ENCODE data around the gene SH2D2A. TPM values are rescaled to one million over a fixed set of nuclear protein-coding genes. Genes with fewer than 3 reads are reported as not detected.
"Not testable (repeated sequence)": the region's sequence is repeated elsewhere in the genome, so short reads cannot be mapped to it uniquely, and the experiment has no call there.

The SH2D2A gene
- polyA plus RNA-seq, 1 donor from 2014 or later: not detected

GRCh38 chr1:156760796-156761104 lies 55.9 kb downstream of the SH2D2A start:
- Histone ChIP-seq H4K20me1 (ENCODE audit: insufficient read depth) (no peaks in the 10 kb centered on the region), H3K4me2 (ENCODE audit: low read length) (no peak overlapping the region), H2AFZ (ENCODE audit: low read depth, low read length) (no peak overlapping the region), H3K36me3 (ENCODE audit: insufficient read depth, low read length) (no peaks in the 10 kb centered on the region), H3K9ac (ENCODE audit: low read length) (no peak overlapping the region), H3K9me3 (ENCODE audit: low read length) (no peaks in the 10 kb centered on the region), H3K9me2 (ENCODE audit: insufficient read depth, low read length) (no peaks in the 10 kb centered on the region), H3K27me3 (ENCODE audit: insufficient read depth, low read depth, low read length) (no peaks in the 10 kb centered on the region), H3K4me3 (ENCODE audit: low read length) (no peak overlapping the region), H3K79me2 (replicated peaks; ENCODE audit: insufficient read depth, low read length) (no peaks in the 10 kb centered on the region), H3K27ac (ENCODE audit: low read length) (no peak overlapping the region), H3F3A (ENCODE audit: insufficient read depth, low read length, poor library complexity, severe bottlenecking) (no peaks in the 10 kb centered on the region)
- TF ChIP-seq SMC3 (conservative IDR thresholded peaks at IDR 0.05; ENCODE audit: poor library complexity) (no peak), CTCF (IDR thresholded peaks at IDR 0.05; ENCODE audit: poor library complexity, severe bottlenecking) (no peak), TAF1 (IDR thresholded peaks at IDR 0.05; ENCODE audit: low read depth) (no peak), EP300 (conservative IDR thresholded peaks at IDR 0.05; ENCODE audit: poor library complexity, severe bottlenecking) (no peak), MXI1 (conservative IDR thresholded peaks at IDR 0.05; ENCODE audit: poor library complexity, severe bottlenecking) (no peak), EZH2 (IDR thresholded peaks at IDR 0.05; ENCODE audit: borderline replicate concordance, insufficient read depth, low read length, poor library complexity, severe bottlenecking) (no peak), POLR2AphosphoS5 (IDR thresholded peaks at IDR 0.05) (no peak), REST (IDR thresholded peaks at IDR 0.05; ENCODE audit: borderline replicate concordance) (no peak), RAD21 (conservative IDR thresholded peaks at IDR 0.05) (no peak)

- H3K9ac ChIP-seq (ENCODE audit: low read length): no peak overlapping the region
- TF ChIP-seq POLR2AphosphoS5 (IDR thresholded peaks at IDR 0.05): no peak
- no peak for TF ChIP-seq SMC3 (conservative IDR thresholded peaks at IDR 0.05; ENCODE audit: poor library complexity)
- no peak for TF ChIP-seq CTCF (IDR thresholded peaks at IDR 0.05; ENCODE audit: poor library complexity, severe bottlenecking)
- no peak for TF ChIP-seq MXI1 (conservative IDR thresholded peaks at IDR 0.05; ENCODE audit: poor library complexity, severe bottlenecking)
- no peak for TF ChIP-seq EP300 (conservative IDR thresholded peaks at IDR 0.05; ENCODE audit: poor library complexity, severe bottlenecking)
- no peak for TF ChIP-seq REST (IDR thresholded peaks at IDR 0.05; ENCODE audit: borderline replicate concordance)
- TF ChIP-seq EZH2 (IDR thresholded peaks at IDR 0.05; ENCODE audit: borderline replicate concordance, insufficient read depth, low read length, poor library complexity, severe bottlenecking): no peak
- no peak for TF ChIP-seq RAD21 (conservative IDR thresholded peaks at IDR 0.05)
- H2AFZ ChIP-seq (ENCODE audit: low read depth, low read length): no peak overlapping the region
- H3F3A ChIP-seq (ENCODE audit: insufficient read depth, low read length, poor library complexity, severe bottlenecking): no peaks in the 10 kb centered on the region
- H3K79me2 ChIP-seq (replicated peaks; ENCODE audit: insufficient read depth, low read length): no peaks in the 10 kb centered on the region
- H3K4me3 ChIP-seq (ENCODE audit: low read length): no peak overlapping the region
- no peaks in the 10 kb centered on the region for H3K27me3 ChIP-seq (ENCODE audit: insufficient read depth, low read depth, low read length)
- no peaks in the 10 kb centered on the region for H3K9me3 ChIP-seq (ENCODE audit: low read length)
- H3K36me3 ChIP-seq (ENCODE audit: insufficient read depth, low read length): no peaks in the 10 kb centered on the region
- H3K4me2 ChIP-seq (ENCODE audit: low read length): no peak overlapping the region
- H4K20me1 ChIP-seq (ENCODE audit: insufficient read depth): no peaks in the 10 kb centered on the region
- no peaks in the 10 kb centered on the region for H3K9me2 ChIP-seq (ENCODE audit: insufficient read depth, low read length)
- no peak overlapping the region for H3K27ac ChIP-seq (ENCODE audit: low read length)
These were observed 56.4 kb downstream of the SH2D2A start for GRCh38 chr1:156760092-156760795.

- not testable (repeated sequence) for H4K20me1 ChIP-seq (ENCODE audit: insufficient read depth); H2AFZ ChIP-seq (ENCODE audit: low read depth, low read length); H3K27me3 ChIP-seq (ENCODE audit: insufficient read depth, low read depth, low read length); H3K9me2 ChIP-seq (ENCODE audit: insufficient read depth, low read length); H3K79me2 ChIP-seq (replicated peaks; ENCODE audit: insufficient read depth, low read length); H3K4me2 ChIP-seq (ENCODE audit: low read length); H3K9me3 ChIP-seq (ENCODE audit: low read length); H3F3A ChIP-seq (ENCODE audit: insufficient read depth, low read length, poor library complexity, severe bottlenecking); H3K27ac ChIP-seq (ENCODE audit: low read length); H3K4me3 ChIP-seq (ENCODE audit: low read length); H3K36me3 ChIP-seq (ENCODE audit: insufficient read depth, low read length); H3K9ac ChIP-seq (ENCODE audit: low read length)
These were observed 58.9 kb downstream of the SH2D2A start for GRCh38 chr1:156757572-156758253.
